Measurements from ENCODE around the gene FGF3.

Gene FGF3

GRCh38 chr11:69852056-69852455, 32.8 kb upstream of the FGF3 start:
- TF ChIP-seq CTCF (IDR thresholded peaks at IDR 0.05), result no peak
- Mint-ChIP-seq H3K9me3 (peaks cover 31% of the 10 kb centered on the region), H3K4me3 (no peak overlapping the region), H3K36me3 (ENCODE audit: low read depth) (peaks cover 4% of the 10 kb centered on the region), H3K4me1 (no peaks in the 10 kb centered on the region), H3K27me3 (ENCODE audit: low read depth, poor library complexity) (peaks cover 10% of the 10 kb centered on the region), H3K27ac (no peak overlapping the region)
- no peak for DNase-seq

GRCh38 chr11:69848201-69848600, 29.0 kb upstream of the FGF3 start:
- no peak for DNase-seq
- H3K4me3 Mint-ChIP-seq, result no peak overlapping the region
- H3K36me3 Mint-ChIP-seq (ENCODE audit: low read depth), result peaks cover 4% of the 10 kb centered on the region
- H3K27ac Mint-ChIP-seq, result no peak overlapping the region
- no peaks in the 10 kb centered on the region for H3K4me1 Mint-ChIP-seq
- no peak for TF ChIP-seq CTCF (IDR thresholded peaks at IDR 0.05)
- H3K9me3 Mint-ChIP-seq, result peaks cover 19% of the 10 kb centered on the region
- H3K27me3 Mint-ChIP-seq (ENCODE audit: low read depth, poor library complexity), result peaks cover 10% of the 10 kb centered on the region

GRCh38 chr11:69844396-69844795, 25.2 kb upstream of the FGF3 start:
- TF ChIP-seq CTCF (IDR thresholded peaks at IDR 0.05), result no peak
- H3K4me1 Mint-ChIP-seq, result peaks cover 9% of the 10 kb centered on the region
- H3K4me3 Mint-ChIP-seq, result no peak overlapping the region
- H3K27ac Mint-ChIP-seq, result no peak overlapping the region
- DNase-seq, result no peak
- peaks cover 4% of the 10 kb centered on the region for H3K27me3 Mint-ChIP-seq (ENCODE audit: low read depth, poor library complexity)
- peaks cover 5% of the 10 kb centered on the region for H3K9me3 Mint-ChIP-seq
- H3K36me3 Mint-ChIP-seq (ENCODE audit: low read depth), result peaks cover 4% of the 10 kb centered on the region

- H3K9me3 Mint-ChIP-seq, result no peaks in the 10 kb centered on the region
- H3K27ac Mint-ChIP-seq, result no peak overlapping the region
- no peak for TF ChIP-seq CTCF (IDR thresholded peaks at IDR 0.05)
- H3K4me3 Mint-ChIP-seq, result no peak overlapping the region
- no peaks in the 10 kb centered on the region for H3K27me3 Mint-ChIP-seq (ENCODE audit: low read depth, poor library complexity)
- no peaks in the 10 kb centered on the region for H3K36me3 Mint-ChIP-seq (ENCODE audit: low read depth)
- no peak for DNase-seq
- H3K4me1 Mint-ChIP-seq, result peaks cover 11% of the 10 kb centered on the region
These were observed 24.3 kb upstream of the FGF3 start for GRCh38 chr11:69843529-69843921.

GRCh38 chr11:69842746-69843528, 23.7 kb upstream of the FGF3 start:
- no peak overlapping the region for H3K27ac Mint-ChIP-seq
- no peak overlapping the region for H3K4me3 Mint-ChIP-seq
- DNase-seq, result no peak
- no peaks in the 10 kb centered on the region for H3K36me3 Mint-ChIP-seq (ENCODE audit: low read depth)
- peaks cover 14% of the 10 kb centered on the region for H3K4me1 Mint-ChIP-seq
- H3K9me3 Mint-ChIP-seq, result no peaks in the 10 kb centered on the region
- TF ChIP-seq CTCF (IDR thresholded peaks at IDR 0.05), result no peak
- H3K27me3 Mint-ChIP-seq (ENCODE audit: low read depth, poor library complexity), result no peaks in the 10 kb centered on the region
